OCI-LY3 (cell line): Measurements from ENCODE around the gene MPC2.

Experiments
- H2AFZ ChIP-seq: fragments of 200-600, 300-600 bp; shearing (Covaris generic); 2 replicates; pipeline ENCODE4 v1.6.0; 2014; ENCODE audit warnings: antibody characterized with exemption, low read depth, low read length
- H3K27ac ChIP-seq: fragments of 200-600, 300-600 bp; sonication (generic); 2 replicates; pipeline ENCODE4 v1.5.1; 2014; ENCODE audit warnings: mild to moderate bottlenecking, low read length, moderate library complexity, mixed read lengths
- H3K27me3 ChIP-seq: fragments of 200-600, 300-600 bp; sonication (generic); 2 replicates; pipeline ENCODE4 v1.6.1; 2014; ENCODE audit warnings: low read depth, low read length, mixed read lengths
- H3K36me3 ChIP-seq: fragments of 200-600, 300-600 bp; sonication (generic); replicated peaks from 2 replicates; pipeline ENCODE3; 2014; ENCODE audit warnings: low read depth, low read length, mixed read lengths
- H3K4me1 ChIP-seq: fragments of 300-600, 200-600 bp; sonication (generic); 2 replicates; pipeline ENCODE4 v1.6.1; 2014; ENCODE audit warnings: low read length, mixed read lengths
- H3K4me2 ChIP-seq: fragments of 200-600, 300-600 bp; sonication (generic); 2 replicates; pipeline ENCODE4 v1.6.1; 2014; ENCODE audit warnings: low read length, mixed read lengths
- H3K4me3 ChIP-seq: fragments of 300-600, 200-600 bp; sonication (generic); 2 replicates; pipeline ENCODE4 v1.5.1; 2014; ENCODE audit warnings: antibody characterized with exemption, mild to moderate bottlenecking, low read length, moderate library complexity
- H3K79me2 ChIP-seq: fragments of 300-600, 200-600 bp; shearing (Covaris generic); 2 replicates; pipeline ENCODE4 v1.6.1; 2014; ENCODE audit warnings: mild to moderate bottlenecking, low read length, mixed read lengths
- H3K9ac ChIP-seq: fragments of 300-600, 200-600 bp; shearing (Covaris generic); 2 replicates; pipeline ENCODE4 v1.6.0; 2014; ENCODE audit warnings: mild to moderate bottlenecking, low read length, moderate library complexity
- H3K9me3 ChIP-seq: fragments of 200-600, 300-600 bp; shearing (Covaris generic); 2 replicates; pipeline ENCODE4 v1.6.1; 2014; ENCODE audit warnings: low read length, mixed read lengths; ENCODE audit not compliant: insufficient read depth
- H4K20me1 ChIP-seq: fragments of 200-600, 300-600 bp; sonication (generic); 2 replicates; pipeline ENCODE4 v1.6.1; 2016; ENCODE audit warnings: low read length, mixed read lengths; ENCODE audit not compliant: insufficient read depth
- CTCF ChIP-seq: fragments of 200-600, 300-600 bp; sonication (generic); IDR thresholded peaks from 2 replicates; pipeline ENCODE4 v1.5.1; 2014; ENCODE audit warnings: antibody characterized with exemption, low read length, low read depth
- EZH2phosphoT487 ChIP-seq: fragments of 200-600 bp; shearing (Covaris generic); IDR thresholded peaks from 2 replicates; pipeline ENCODE4 v1.6.1; 2018; ENCODE audit warnings: antibody characterized with exemption, mixed run types, low read depth

The MPC2 gene

DNA sequence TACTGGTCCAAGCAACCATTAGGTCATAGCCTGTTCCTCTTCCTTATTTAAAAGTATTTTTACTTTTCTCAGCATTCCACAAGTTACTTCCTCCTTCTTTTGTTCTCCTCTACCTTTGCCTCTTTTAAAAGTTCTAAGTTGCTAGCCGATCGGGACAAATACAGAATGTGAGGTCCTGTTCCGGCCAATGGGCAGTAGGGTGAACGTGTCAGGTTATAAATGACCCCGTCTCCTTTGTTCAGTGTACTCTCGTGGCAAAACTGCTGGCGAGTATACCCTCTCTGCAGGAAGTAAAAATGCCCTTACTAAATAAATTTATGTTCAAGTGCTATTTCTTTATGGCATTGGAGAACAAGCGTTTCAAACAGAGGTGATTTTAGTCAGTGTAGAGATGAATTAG is 25.5 kb downstream of the MPC2 start:
- no peak for TF ChIP-seq EZH2phosphoT487
- TF ChIP-seq CTCF: no peak
- Histone ChIP-seq H3K9ac (no peak overlapping the region), H3K4me1 (peaks cover 15% of the 10 kb centered on the region), H3K79me2 (no peaks in the 10 kb centered on the region), H4K20me1 (no peaks in the 10 kb centered on the region), H3K9me3 (0 out of 2 replicates have a peak, but pooled peaks cover 5% of the 10 kb centered on the region), H3K4me2 (no peak overlapping the region), H3K27me3 (no peaks in the 10 kb centered on the region), H3K4me3 (no peak overlapping the region), H3K36me3 (peaks cover 5% of the 10 kb centered on the region), H2AFZ (no peak overlapping the region), H3K27ac (no peak overlapping the region)

DNA sequence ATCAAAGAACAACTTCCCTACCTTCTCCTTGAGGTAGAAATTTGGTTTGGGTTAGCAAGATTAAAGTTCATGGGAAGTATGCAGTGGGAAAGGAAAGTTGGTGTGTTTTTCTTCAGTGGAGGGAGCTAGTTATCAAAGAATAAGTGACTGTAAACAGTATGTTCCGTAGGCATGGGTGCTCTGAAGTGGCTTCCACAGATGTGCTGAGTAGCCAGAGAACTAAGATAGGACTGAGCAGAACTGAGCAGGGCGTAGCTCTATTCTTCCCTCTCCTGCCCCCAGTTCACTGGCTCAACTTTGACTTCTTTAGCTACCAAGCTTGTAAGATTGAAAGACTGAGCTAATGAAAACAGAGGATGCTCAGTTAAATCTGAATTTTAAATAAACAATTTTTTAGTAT is 26.3 kb downstream of the MPC2 start:
- no peaks in the 10 kb centered on the region for H4K20me1 ChIP-seq
- no peak for TF ChIP-seq CTCF
- no peak for TF ChIP-seq EZH2phosphoT487
- H3K4me1 ChIP-seq: peaks cover 15% of the 10 kb centered on the region
- no peaks in the 10 kb centered on the region for H3K79me2 ChIP-seq
- no peaks in the 10 kb centered on the region for H3K27me3 ChIP-seq
- no peak overlapping the region for H3K4me3 ChIP-seq
- no peak overlapping the region for H3K9ac ChIP-seq
- H3K27ac ChIP-seq: no peak overlapping the region
- 0 out of 2 replicates have a peak, but pooled peaks cover 5% of the 10 kb centered on the region for H3K9me3 ChIP-seq
- no peak overlapping the region for H3K4me2 ChIP-seq
- peaks cover 5% of the 10 kb centered on the region for H3K36me3 ChIP-seq
- H2AFZ ChIP-seq: no peak overlapping the region

DNA sequence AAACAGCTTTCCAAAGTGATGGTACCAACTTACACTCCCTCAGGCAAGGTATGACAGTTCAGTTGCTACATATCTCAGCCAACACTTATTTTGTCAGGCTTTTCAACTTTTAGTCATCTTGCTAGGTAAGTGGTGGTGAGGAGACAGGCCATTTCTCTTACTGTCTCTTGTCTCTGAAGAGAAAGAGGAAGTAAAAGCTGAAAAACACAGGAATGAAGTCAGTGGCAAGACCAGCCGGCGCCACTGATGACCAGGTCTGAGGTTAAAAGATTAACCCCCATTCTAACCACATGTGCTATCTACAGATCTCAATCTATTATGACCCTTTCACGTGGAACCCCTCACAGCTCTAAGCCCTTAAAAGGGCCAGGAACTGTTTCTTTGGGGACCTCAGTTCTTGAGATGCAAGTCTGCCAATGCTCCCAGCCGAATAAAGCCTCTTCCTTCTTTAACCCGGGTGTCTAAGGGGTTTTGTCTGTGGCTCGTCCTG is 27.1 kb downstream of the MPC2 start:
- Histone ChIP-seq H3K79me2 (no peaks in the 10 kb centered on the region), H2AFZ (no peak overlapping the region), H3K27ac (no peak overlapping the region), H4K20me1 (no peaks in the 10 kb centered on the region), H3K4me3 (no peak overlapping the region), H3K9me3 (0 out of 2 replicates have a peak, but pooled peaks cover 5% of the 10 kb centered on the region), H3K27me3 (no peaks in the 10 kb centered on the region), H3K9ac (no peak overlapping the region), H3K36me3 (peaks cover 5% of the 10 kb centered on the region), H3K4me1 (peaks cover 15% of the 10 kb centered on the region), H3K4me2 (0 out of 2 replicates have a peak overlapping the region, but pooled peaks have one; percentile 1)
- TF ChIP-seq CTCF: no peak
- no peak for TF ChIP-seq EZH2phosphoT487

- Histone ChIP-seq H2AFZ (no peak overlapping the region), H3K79me2 (no peaks in the 10 kb centered on the region), H3K4me3 (no peak overlapping the region), H4K20me1 (no peaks in the 10 kb centered on the region), H3K4me2 (no peak overlapping the region), H3K4me1 (peaks cover 15% of the 10 kb centered on the region), H3K27me3 (no peaks in the 10 kb centered on the region), H3K9ac (no peak overlapping the region), H3K9me3 (0 out of 2 replicates have a peak, but pooled peaks cover 5% of the 10 kb centered on the region), H3K36me3 (peaks cover 5% of the 10 kb centered on the region), H3K27ac (no peak overlapping the region)
- no peak for TF ChIP-seq EZH2phosphoT487
- no peak for TF ChIP-seq CTCF
Measured at GRCh38 chr1:167905671-167906070, 31.2 kb downstream of the MPC2 start.
